Tibial nerve (tissue), 4 donors: ENCODE data around the gene FOXM1. TPM values are rescaled to one million over a fixed set of nuclear protein-coding genes. Genes with fewer than 3 reads are reported as not detected.

Experiments used
- DNase-seq, 2 donors: peaks; one replicate each; pipeline ENCODE4 v3.0.0-alpha.2; 2019; ENCODE audit warnings: low spot score in 2 of 2
- H3K27ac ChIP-seq, 4 donors: fragments of 200-600 bp; sonication (generic) in 3 of 4; one replicate each; pipeline ENCODE4 v1.5.1; 2017 to 2019; ENCODE audit warnings: mild to moderate bottlenecking in 1 of 4
- H3K27me3 ChIP-seq, 2 donors: fragments of 200-600 bp; sonication (generic) in 1 of 2; one replicate each; pipeline versions ENCODE4 v1.5.1 to v1.6.0; 2017 to 2019
- H3K36me3 ChIP-seq, 3 donors: fragments of 200-600 bp; sonication (generic); one replicate each; pipeline ENCODE4 v1.5.1; 2018 to 2019
- H3K4me1 ChIP-seq, 4 donors: fragments of 200-600 bp; sonication (generic) in 3 of 4; one replicate each; pipeline ENCODE4 v1.5.1; 2017 to 2019
- H3K4me3 ChIP-seq, 4 donors: fragments of 200-600 bp; sonication (generic) in 3 of 4; one replicate each; pipeline ENCODE4 v1.5.1; 2017 to 2019; ENCODE audit warnings: mild to moderate bottlenecking in 1 of 4, moderate library complexity in 1 of 4
- H3K9me3 ChIP-seq, 4 donors: fragments of 200-600 bp; sonication (generic) in 3 of 4; one replicate each; pipeline ENCODE4 v1.5.1; 2017 to 2019
- CTCF ChIP-seq, 5 experiments: fragments of 200-600 bp in 3 of 5; fragments of 450-650 bp in 2 of 5; sonication (generic) in 3 of 5; IDR thresholded peaks; one replicate each; pipeline ENCODE4 v1.5.1; 2016 to 2019; ENCODE audit warnings: antibody characterized with exemption in 5 of 5, mild to moderate bottlenecking in 3 of 5, moderate library complexity in 2 of 5
- EP300 ChIP-seq, 2 donors: sonication (generic); formaldehyde crosslinking; IDR thresholded peaks; one replicate each; pipeline ENCODE4 v1.6.1; 2017; ENCODE audit warnings: antibody characterized with exemption in 2 of 2, mild to moderate bottlenecking in 1 of 2
- POLR2A ChIP-seq, 2 donors: fragments of 450-650 bp; IDR thresholded peaks; one replicate each; pipeline ENCODE4 v1.6.1; 2017; ENCODE audit warnings: antibody characterized with exemption in 2 of 2, mild to moderate bottlenecking in 2 of 2, moderate library complexity in 2 of 2
- WGBS, 2 donors: methylation state at CpG; one replicate each; pipeline ENCODE4 v1.1.5; 2018; 5-methylcytosine and 5-hydroxymethylcytosine counted together
- total RNA-seq, 4 donors: library from RNA; depleted of rRNA; stranded (reverse); fragments of >200 nt; gene quantifications; one replicate each; pipeline ENCODE4 v1.1.0, GENCODE V29; 2016

Gene FOXM1
- total RNA-seq, 4 donors from 2014 or later: 0.21 to 1.2 (median 0.84) TPM

- H3K4me1 ChIP-seq: no peaks in the 10 kb centered on the region
- no peak overlapping the region for H3K4me3 ChIP-seq
- H3K27ac ChIP-seq: no peak overlapping the region
- no peak for TF ChIP-seq CTCF (IDR thresholded peaks at IDR 0.05)
- no peak for TF ChIP-seq POLR2A (IDR thresholded peaks at IDR 0.05)
- TF ChIP-seq EP300 (IDR thresholded peaks at IDR 0.05): no peak
- WGBS, 2 donors: 94 to 98% methylated on average over 2 of the region's 2 CpGs
- no peaks in the 10 kb centered on the region for H3K9me3 ChIP-seq
- no peaks in the 10 kb centered on the region for H3K27me3 ChIP-seq
- no peak for DNase-seq
- H3K36me3 ChIP-seq: peaks cover 0 to 87% (median 0%) of the 10 kb centered on the region in 3 donors
These were observed 45.4 kb upstream of the FOXM1 start for GRCh38 chr12:2922329-2922728.

GRCh38 chr12:2919249-2919648, 42.3 kb upstream of the FOXM1 start:
- WGBS, 2 donors: 75 to 76% methylated on average over 2 of the region's 2 CpGs
- no peaks in the 10 kb centered on the region for H3K4me1 ChIP-seq
- no peak for TF ChIP-seq POLR2A (IDR thresholded peaks at IDR 0.05)
- no peak for TF ChIP-seq CTCF (IDR thresholded peaks at IDR 0.05)
- TF ChIP-seq EP300 (IDR thresholded peaks at IDR 0.05): no peak
- no peaks in the 10 kb centered on the region for H3K9me3 ChIP-seq
- H3K4me3 ChIP-seq: no peak overlapping the region
- H3K27me3 ChIP-seq: no peaks in the 10 kb centered on the region
- H3K27ac ChIP-seq: no peak overlapping the region
- DNase-seq: no peak
- H3K36me3 ChIP-seq: peaks cover 0 to 88% (median 0%) of the 10 kb centered on the region in 3 donors

GRCh38 chr12:2912216-2912575, 35.2 kb upstream of the FOXM1 start:
- DNase-seq: no peak
- Histone ChIP-seq H3K27me3 (no peaks in the 10 kb centered on the region), H3K4me1 (peaks cover 0 to 7% (median 0%) of the 10 kb centered on the region in 4 donors), H3K9me3 (no peaks in the 10 kb centered on the region), H3K27ac (no peak overlapping the region), H3K36me3 (peaks cover 0 to 74% (median 0%) of the 10 kb centered on the region in 3 donors), H3K4me3 (no peak overlapping the region)
- TF ChIP-seq POLR2A (IDR thresholded peaks at IDR 0.05) (no peak), CTCF (IDR thresholded peaks at IDR 0.05) (no peak)
- 94% methylated on average over 3 of the region's 3 CpGs for WGBS, 2 donors

GRCh38 chr12:2904260-2904659, 27.3 kb upstream of the FOXM1 start:
- no peak for DNase-seq
- no peaks in the 10 kb centered on the region for H3K9me3 ChIP-seq
- TF ChIP-seq EP300 (IDR thresholded peaks at IDR 0.05) (no peak), CTCF (IDR thresholded peaks at IDR 0.05) (no peak), POLR2A (IDR thresholded peaks at IDR 0.05) (no peak)
- no peak overlapping the region for H3K4me3 ChIP-seq
- H3K27ac ChIP-seq: peak overlapping the region in 3 of 4 donors; percentile 2 to 72 (median 53)
- H3K27me3 ChIP-seq: no peaks in the 10 kb centered on the region
- 92 to 94% methylated on average over 2 of the region's 2 CpGs for WGBS, 2 donors
- H3K36me3 ChIP-seq: no peaks in the 10 kb centered on the region
- H3K4me1 ChIP-seq: peaks cover 0 to 62% (median 5%) of the 10 kb centered on the region in 4 donors

GRCh38 chr12:2902272-2902880, 25.4 kb upstream of the FOXM1 start:
- Histone ChIP-seq H3K27ac (peak overlapping the region; percentile 22 to 72 (median 44)), H3K9me3 (no peaks in the 10 kb centered on the region), H3K4me3 (no peak overlapping the region), H3K36me3 (no peaks in the 10 kb centered on the region), H3K4me1 (peaks cover 0 to 63% (median 5%) of the 10 kb centered on the region in 4 donors), H3K27me3 (no peaks in the 10 kb centered on the region)
- WGBS, 2 donors: 13 to 31% methylated on average over 4 of the region's 4 CpGs
- TF ChIP-seq POLR2A (IDR thresholded peaks at IDR 0.05) (no peak), EP300 (IDR thresholded peaks at IDR 0.05) (peak in 1 of 2 donors; percentile 55), CTCF (IDR thresholded peaks at IDR 0.05) (no peak)
- DNase-seq: peak in 1 of 2 donors; percentile 29
